ENCODE results near the gene GNAS. TPM values are rescaled to one million over a fixed set of nuclear protein-coding genes. Genes with fewer than 3 reads are reported as not detected.
A peak's percentile ranks its signal among the peaks of the same experiment; 100 is the strongest.

The GNAS gene
- total RNA-seq, 1 donor = 366 TPM

DNA sequence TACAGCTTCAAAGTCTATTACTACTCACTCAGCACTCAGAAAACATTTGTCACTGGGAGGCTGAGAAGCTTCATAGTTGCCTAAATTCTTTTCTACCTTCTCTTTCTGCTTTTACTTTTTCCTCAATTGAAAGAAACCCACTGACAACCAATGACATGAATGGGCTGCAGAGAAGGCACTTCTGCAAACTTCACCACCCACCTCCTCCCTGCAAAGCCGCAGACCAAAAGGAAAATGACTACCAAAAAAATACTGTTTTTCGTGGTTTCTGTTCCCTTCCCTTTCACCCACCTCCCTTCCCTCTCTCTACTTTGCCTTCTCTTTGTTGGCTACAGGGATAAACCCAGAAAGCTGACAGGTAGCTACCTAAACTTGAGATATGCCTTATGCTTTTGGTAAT, 5.1 kb upstream of the GNAS start:
- no peaks in the 10 kb centered on the region for H3K9me3 ChIP-seq (ENCODE audit: low read depth, low read length)
- H3K4me3 ChIP-seq (ENCODE audit: insufficient read depth, low read length) = no peak overlapping the region
- no peak overlapping the region for H3K27ac ChIP-seq (ENCODE audit: low read depth, low read length)
- H3K79me2 ChIP-seq (ENCODE audit: insufficient read depth, low read length) = peaks cover 19% of the 10 kb centered on the region
- H3K4me1 ChIP-seq (ENCODE audit: insufficient read depth, low read length) = peaks cover 15% of the 10 kb centered on the region
- peaks cover 19% of the 10 kb centered on the region for H3K27me3 ChIP-seq (ENCODE audit: insufficient read depth, low read length)
- no peak overlapping the region for H2AFZ ChIP-seq (ENCODE audit: low read length)
- no peaks in the 10 kb centered on the region for H3K36me3 ChIP-seq (ENCODE audit: insufficient read depth, low read length)
- TF ChIP-seq, protein P1, sequence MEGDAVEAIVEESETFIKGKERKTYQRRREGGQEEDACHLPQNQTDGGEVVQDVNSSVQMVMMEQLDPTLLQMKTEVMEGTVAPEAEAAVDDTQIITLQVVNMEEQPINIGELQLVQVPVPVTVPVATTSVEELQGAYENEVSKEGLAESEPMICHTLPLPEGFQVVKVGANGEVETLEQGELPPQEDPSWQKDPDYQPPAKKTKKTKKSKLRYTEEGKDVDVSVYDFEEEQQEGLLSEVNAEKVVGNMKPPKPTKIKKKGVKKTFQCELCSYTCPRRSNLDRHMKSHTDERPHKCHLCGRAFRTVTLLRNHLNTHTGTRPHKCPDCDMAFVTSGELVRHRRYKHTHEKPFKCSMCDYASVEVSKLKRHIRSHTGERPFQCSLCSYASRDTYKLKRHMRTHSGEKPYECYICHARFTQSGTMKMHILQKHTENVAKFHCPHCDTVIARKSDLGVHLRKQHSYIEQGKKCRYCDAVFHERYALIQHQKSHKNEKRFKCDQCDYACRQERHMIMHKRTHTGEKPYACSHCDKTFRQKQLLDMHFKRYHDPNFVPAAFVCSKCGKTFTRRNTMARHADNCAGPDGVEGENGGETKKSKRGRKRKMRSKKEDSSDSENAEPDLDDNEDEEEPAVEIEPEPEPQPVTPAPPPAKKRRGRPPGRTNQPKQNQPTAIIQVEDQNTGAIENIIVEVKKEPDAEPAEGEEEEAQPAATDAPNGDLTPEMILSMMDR (IDR thresholded peaks at IDR 0.05; ENCODE audit: extremely low read depth, low read depth, low read length) = no peak
- no peak overlapping the region for H3K4me2 ChIP-seq (ENCODE audit: insufficient read depth, low read length)
- no peaks in the 10 kb centered on the region for H4K20me1 ChIP-seq (ENCODE audit: insufficient read depth, low read length)
- no peak for DNase-seq (ENCODE audit: insufficient read length, low spot score, missing footprints)

DNA sequence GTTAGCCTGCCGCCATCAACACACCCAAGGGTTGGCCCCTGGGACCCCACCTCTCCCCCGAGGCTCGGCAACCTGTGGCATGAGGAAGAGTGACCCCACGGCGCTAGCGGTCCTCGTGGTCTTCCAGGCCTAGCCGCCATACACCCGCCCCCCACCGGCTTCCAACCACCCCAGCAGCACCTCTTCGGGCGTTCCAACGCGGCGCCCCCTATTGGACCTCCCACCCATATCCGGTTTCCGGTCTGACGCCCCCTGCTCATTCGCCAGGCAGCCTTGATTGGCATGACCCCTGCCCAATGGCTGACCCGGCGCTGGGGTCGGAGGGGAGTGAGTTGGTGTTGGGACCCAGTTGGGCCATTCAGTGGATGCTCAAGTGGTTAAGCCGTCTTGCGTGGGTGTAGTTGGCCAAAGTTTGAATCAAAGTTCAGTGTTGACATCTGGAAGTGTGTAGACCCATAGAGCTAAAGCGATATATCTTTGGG, 1.8 kb upstream of the GNAS start, which contains the start of gene GNAS-AS1:
TSS of gene GNAS-AS1 (minus strand) at position 210 of the 482 bp plus-strand sequence.
- peaks cover 17% of the 10 kb centered on the region for H3K4me1 ChIP-seq (ENCODE audit: insufficient read depth, low read length)
- no peaks in the 10 kb centered on the region for H4K20me1 ChIP-seq (ENCODE audit: insufficient read depth, low read length)
- peak within 1 kb of the TSS; percentile 89 for H2AFZ ChIP-seq (ENCODE audit: low read length)
- TF ChIP-seq, protein P1 (IDR thresholded peaks at IDR 0.05; ENCODE audit: extremely low read depth, low read depth, low read length) = no peak
- peaks cover 19% of the 10 kb centered on the region for H3K79me2 ChIP-seq (ENCODE audit: insufficient read depth, low read length)
- H3K36me3 ChIP-seq (ENCODE audit: insufficient read depth, low read length) = no peaks in the 10 kb centered on the region
- H3K27me3 ChIP-seq (ENCODE audit: insufficient read depth, low read length) = peaks cover 31% of the 10 kb centered on the region
- no peak within 1 kb of the TSS for H3K27ac ChIP-seq (ENCODE audit: low read depth, low read length)
- H3K9me3 ChIP-seq (ENCODE audit: low read depth, low read length) = no peaks in the 10 kb centered on the region
- peak within 1 kb of the TSS; percentile 81 for H3K4me3 ChIP-seq (ENCODE audit: insufficient read depth, low read length)
- H3K4me2 ChIP-seq (ENCODE audit: insufficient read depth, low read length) = peak within 1 kb of the TSS; percentile 92
- DNase-seq (ENCODE audit: insufficient read length, low spot score, missing footprints) = peak; percentile 99

DNA sequence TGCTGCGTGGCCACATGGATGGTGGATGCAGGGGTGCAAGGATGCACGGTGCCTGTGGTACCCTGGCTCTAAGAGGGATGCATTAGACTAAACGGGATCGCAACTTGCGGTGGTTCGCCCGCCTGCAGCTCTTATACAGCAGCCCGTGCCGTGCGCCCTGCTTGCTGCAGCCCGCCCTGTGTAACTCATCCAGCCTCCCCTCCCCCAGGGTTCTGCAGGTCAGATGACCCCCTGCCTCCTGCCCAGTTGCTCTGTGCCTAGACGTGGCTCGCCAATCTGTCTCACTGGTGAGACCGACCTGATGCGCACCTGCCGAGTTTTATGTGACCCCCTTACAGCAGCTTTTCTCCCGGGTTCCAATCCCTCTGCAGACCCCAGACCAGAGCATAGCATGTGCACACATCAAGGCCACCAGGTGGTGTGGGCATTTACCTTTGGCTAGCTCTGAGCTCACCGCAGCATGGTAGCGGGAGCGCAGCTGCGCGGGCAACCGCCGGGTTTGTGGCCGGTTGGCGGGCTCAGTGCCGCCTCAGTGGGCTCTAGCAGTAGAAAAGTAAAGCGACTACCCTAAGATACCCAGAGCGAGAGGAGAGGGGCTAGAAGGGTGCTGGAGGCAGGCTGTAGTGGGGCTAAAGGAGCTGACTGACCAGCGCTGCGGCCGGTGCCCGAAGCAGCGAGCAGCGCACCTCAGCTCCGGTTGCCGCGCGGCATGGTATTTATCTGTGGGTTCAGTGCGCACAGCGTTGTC, 1.1 kb upstream of the GNAS start:
- H3K27ac ChIP-seq (ENCODE audit: low read depth, low read length) = no peak overlapping the region
- peak overlapping the region; percentile 89 for H2AFZ ChIP-seq (ENCODE audit: low read length)
- TF ChIP-seq, protein P1 (IDR thresholded peaks at IDR 0.05; ENCODE audit: extremely low read depth, low read depth, low read length) = no peak
- no peaks in the 10 kb centered on the region for H3K36me3 ChIP-seq (ENCODE audit: insufficient read depth, low read length)
- peak; percentile 81 for DNase-seq (ENCODE audit: insufficient read length, low spot score, missing footprints)
- peaks cover 35% of the 10 kb centered on the region for H3K27me3 ChIP-seq (ENCODE audit: insufficient read depth, low read length)
- H3K9me3 ChIP-seq (ENCODE audit: low read depth, low read length) = no peaks in the 10 kb centered on the region
- peak overlapping the region; percentile 92 for H3K4me2 ChIP-seq (ENCODE audit: insufficient read depth, low read length)
- H3K79me2 ChIP-seq (ENCODE audit: insufficient read depth, low read length) = peaks cover 19% of the 10 kb centered on the region
- H3K4me1 ChIP-seq (ENCODE audit: insufficient read depth, low read length) = peaks cover 17% of the 10 kb centered on the region
- H3K4me3 ChIP-seq (ENCODE audit: insufficient read depth, low read length) = peak overlapping the region; percentile 81
- H4K20me1 ChIP-seq (ENCODE audit: insufficient read depth, low read length) = no peaks in the 10 kb centered on the region

DNA sequence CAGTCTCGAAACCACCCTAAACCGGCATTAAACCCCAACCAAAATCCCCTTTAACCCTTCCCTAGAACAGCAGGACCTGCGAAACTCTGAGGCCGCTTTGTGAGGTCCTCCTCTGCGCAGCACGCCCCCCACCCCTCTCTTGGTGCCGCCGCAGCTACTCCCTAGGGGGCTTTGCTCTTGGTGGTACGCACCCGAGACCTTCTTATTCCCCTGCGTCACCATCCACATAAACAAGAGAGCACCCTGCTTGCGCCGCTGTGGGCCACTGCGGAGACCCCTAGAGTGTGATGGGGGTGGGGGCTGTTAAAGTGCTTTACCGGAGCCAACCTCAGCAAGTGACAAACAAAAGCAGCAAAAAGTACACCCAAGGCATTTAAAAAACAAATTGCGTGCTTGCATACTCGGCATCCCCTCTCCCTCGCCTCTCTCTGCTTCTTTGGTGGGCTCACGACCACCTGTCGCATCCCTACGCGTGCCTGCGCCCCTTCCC, 502 bp upstream of the GNAS start:
- H3K4me1 ChIP-seq (ENCODE audit: insufficient read depth, low read length) = peaks cover 17% of the 10 kb centered on the region
- TF ChIP-seq, protein P1 (IDR thresholded peaks at IDR 0.05; ENCODE audit: extremely low read depth, low read depth, low read length) = no peak
- no peaks in the 10 kb centered on the region for H4K20me1 ChIP-seq (ENCODE audit: insufficient read depth, low read length)
- H3K9me3 ChIP-seq (ENCODE audit: low read depth, low read length) = no peaks in the 10 kb centered on the region
- peak overlapping the region; percentile 81 for H3K4me3 ChIP-seq (ENCODE audit: insufficient read depth, low read length)
- H3K27ac ChIP-seq (ENCODE audit: low read depth, low read length) = no peak overlapping the region
- H3K4me2 ChIP-seq (ENCODE audit: insufficient read depth, low read length) = peak overlapping the region; percentile 92
- H2AFZ ChIP-seq (ENCODE audit: low read length) = peak overlapping the region; percentile 89
- H3K79me2 ChIP-seq (ENCODE audit: insufficient read depth, low read length) = peaks cover 19% of the 10 kb centered on the region
- no peaks in the 10 kb centered on the region for H3K36me3 ChIP-seq (ENCODE audit: insufficient read depth, low read length)
- H3K27me3 ChIP-seq (ENCODE audit: insufficient read depth, low read length) = peaks cover 41% of the 10 kb centered on the region
- no peak for DNase-seq (ENCODE audit: insufficient read length, low spot score, missing footprints)

Data from osteoblast (primary cell).